ENCODE data around the gene RERE.
A peak's percentile ranks its signal among the peaks of the same experiment; 100 is the strongest.

The RERE gene

GRCh38 chr1:8324176-8324810 is 493.1 kb downstream of the RERE start:
- DNase-seq, result no peak

- no peak for DNase-seq
These were observed 493.7 kb downstream of the RERE start for GRCh38 chr1:8323706-8324105.

DNA sequence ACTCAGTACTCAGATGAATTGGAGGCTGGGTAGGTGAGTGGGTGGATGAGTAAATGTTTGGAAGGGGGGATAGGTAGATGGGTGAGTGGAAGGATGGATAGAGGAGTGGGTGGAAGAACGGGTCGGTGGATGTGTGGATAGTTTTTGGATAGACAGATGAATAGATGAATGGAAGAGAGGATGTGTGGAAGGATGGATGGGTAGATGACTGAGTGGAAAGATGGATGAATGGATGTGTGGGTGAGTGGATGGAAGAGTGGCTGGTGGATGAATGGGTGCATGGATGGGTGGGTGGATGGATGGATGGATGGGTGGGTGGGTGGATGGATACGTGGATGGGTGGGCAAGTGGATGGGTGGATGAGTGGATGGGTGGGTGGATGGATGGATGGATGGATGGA is 495.8 kb downstream of the RERE start:
- DNase-seq, result no peak

DNA sequence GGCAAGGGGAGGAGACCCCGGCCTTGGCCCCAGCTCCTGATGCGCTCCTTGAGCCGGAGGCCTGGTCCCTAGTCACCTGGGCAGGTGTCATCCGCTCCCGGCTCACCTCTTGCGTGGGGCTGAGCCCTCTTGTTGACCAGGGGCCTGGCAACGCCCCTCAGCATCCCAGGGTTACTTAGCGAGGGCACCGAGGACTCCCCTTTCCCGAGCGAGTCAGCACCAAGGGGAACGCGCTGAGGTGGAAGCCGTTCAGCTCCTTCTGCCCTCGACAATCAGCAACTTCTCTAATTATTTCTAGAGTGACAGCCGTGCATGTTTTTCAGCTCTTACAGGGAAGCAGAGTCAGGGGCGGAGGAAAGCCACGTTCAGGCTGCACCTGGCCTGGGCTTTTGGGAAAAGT is 499.0 kb downstream of the RERE start:
- no peak for DNase-seq

- DNase-seq, result peak; percentile 82
These were observed 499.6 kb downstream of the RERE start, which contains the start of gene SLC45A1 for GRCh38 chr1:8317647-8318381. Gene SLC45A1, plus strand, starts transcription at chr1:8318114. Its CDS starts 6,216 bp downstream, at chr1:8324330.

DNA sequence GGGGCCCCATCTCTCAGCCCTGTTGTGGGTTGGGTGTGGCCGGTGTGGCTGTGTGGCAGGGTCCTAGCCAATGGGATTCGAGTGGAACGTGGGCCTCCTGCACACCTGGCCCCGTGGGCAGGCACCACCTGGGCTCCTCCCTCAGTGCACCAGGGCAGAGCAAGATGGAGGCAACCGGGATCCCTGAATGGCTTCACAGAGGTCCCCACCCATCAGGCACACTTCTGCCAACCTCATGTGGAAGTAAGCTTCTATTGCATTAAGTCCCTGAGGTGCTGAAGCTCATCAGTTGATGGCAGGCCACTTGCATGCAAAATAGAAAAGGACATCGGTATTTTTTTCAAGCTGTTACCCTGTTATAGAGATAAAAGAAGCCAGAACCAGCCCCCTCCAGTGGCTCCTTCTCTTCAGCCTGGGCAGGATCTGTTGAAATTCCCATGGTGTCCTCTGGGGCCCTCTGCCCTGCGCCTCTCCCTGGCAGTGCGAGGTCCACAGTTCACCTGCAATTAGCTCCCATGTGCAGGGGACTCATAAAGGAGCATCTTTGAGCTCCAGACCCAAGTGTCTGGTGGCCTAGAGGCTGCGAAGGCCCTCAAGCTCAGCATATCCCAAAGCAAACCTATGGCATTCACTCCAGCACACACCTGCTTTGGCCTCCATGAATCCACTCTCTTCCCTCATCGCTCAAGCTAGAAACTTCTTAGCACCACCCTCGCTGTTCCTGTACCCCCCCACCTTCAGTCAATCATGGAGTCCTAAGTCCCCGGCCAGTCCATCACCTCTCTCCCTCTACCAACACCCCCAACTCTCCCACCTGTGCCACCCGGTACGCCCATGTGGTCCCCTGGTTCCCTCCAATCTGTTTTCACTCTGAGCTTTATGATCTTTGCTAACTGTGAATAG is 501.6 kb downstream of the RERE start:
- no peak for DNase-seq

- peak; percentile 72 for DNase-seq
These were observed 502.8 kb downstream of the RERE start for GRCh38 chr1:8314346-8315280.

DNA sequence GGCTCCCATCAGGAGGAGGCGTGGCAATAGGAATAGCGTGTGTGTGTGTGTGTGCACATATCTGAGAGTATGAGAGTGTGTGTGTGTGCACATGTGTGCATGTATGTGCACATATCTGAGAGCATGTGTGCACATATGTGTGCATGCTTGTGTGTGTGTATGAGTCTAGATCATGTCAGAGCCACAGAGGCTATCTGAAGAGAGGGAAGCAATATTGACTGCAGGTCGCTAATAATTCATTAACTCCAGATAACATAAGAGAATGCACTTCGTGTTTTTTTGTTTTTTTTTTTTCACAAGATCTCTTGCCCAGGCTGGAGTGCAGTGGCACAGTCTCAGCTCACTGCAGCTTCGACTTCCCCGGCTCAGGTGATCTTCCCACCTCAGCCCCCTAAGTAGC is 504.2 kb downstream of the RERE start:
- no peak for DNase-seq

GRCh38 chr1:8312235-8313218 is 504.9 kb downstream of the RERE start:
- DNase-seq, result no peak

DNA sequence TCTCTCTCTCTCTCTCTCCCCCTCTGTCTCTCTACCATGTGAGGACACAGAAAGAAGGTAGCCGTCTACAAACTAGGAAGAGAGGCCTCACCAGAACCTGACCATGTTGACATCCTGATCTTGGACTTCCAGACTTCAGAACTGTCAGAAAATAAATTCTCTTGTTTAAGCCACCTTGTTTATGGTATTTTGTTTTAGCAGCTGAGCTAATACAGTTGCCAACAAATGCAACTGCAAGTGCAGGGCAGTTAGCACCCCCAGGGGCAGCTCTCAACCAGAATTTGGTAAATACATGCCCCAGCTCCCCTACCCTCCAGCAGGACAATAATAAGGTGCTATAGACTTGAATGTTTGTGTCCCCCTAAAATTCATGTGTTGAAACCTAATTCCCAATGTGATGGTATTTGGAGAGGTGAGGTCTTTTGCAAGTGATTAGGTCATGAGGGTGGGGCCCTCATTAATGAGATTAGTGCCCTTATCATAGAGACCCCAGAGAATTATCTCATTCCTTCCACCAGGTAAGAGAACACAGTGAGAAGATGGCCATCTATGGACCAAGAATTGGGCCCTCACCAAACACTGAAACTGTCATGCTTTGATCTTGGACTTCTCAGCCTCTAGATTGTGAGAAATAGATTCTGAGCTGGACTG is 506.2 kb downstream of the RERE start:
- DNase-seq, result no peak

- no peak for DNase-seq
These were observed 509.8 kb downstream of the RERE start for GRCh38 chr1:8307628-8308027.

- DNase-seq, result no peak
These were observed 513.6 kb downstream of the RERE start for GRCh38 chr1:8303876-8304275.

- no peak for DNase-seq
These were observed 514.3 kb downstream of the RERE start for GRCh38 chr1:8303141-8303540.
